GM12873 (cell line): ENCODE results near the gene B3GNT2.

Experiments
- CTCF ChIP-seq: IDR thresholded peaks from 2 replicates; pipeline ENCODE4 v1.5.1; 2012; ENCODE audit warnings: low read depth, mild to moderate bottlenecking, moderate library complexity, low read length, control low read depth; ENCODE audit not compliant: insufficient read depth; ENCODE audit errors: missing control alignments

The B3GNT2 gene

DNA sequence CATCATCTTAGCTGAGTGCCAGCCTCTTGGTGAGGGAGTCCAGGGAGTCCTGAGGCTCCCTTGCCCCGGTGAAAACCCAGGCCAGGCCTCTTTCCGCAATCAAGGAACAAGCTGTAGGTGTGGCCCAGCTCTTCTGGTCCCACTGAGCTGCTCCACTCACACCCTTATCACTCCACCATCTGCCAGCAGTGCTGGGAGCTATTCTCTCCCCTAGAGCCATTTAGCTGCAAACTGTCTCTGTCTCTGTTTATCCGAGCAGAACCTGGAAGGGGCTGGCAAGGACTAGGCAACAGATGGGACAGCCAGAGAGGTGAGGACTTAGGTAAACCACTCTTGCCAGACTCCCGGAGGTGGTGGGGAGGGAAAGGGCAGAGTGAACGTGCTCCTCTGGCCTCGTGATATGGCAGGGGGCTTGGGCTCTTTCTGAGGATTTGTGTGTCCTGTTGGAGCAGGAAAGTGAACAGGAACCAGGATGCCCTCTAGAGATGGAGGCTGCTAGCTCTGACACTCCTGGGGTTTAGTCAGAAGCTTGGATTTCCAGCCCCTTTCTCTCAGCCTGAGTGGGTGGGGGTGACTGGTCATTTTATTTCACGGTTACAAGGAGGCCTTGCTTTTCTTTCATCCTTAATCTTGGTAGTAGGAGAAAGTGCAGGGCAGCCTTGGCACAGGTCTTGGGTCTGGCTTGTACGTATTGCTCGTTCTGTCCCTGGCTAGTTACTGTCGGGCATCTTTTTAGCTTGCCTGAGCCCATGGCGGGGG is 19.6 kb downstream of the B3GNT2 start:
- TF ChIP-seq CTCF, result no peak

- no peak for TF ChIP-seq CTCF
These were observed 20.2 kb downstream of the B3GNT2 start for GRCh38 chr2:62216113-62216512.

- TF ChIP-seq CTCF, result no peak
These were observed 20.7 kb downstream of the B3GNT2 start for GRCh38 chr2:62216616-62217015.

GRCh38 chr2:62217421-62217820 is 21.5 kb downstream of the B3GNT2 start:
- no peak for TF ChIP-seq CTCF

GRCh38 chr2:62217970-62218369 is 22.1 kb downstream of the B3GNT2 start:
- TF ChIP-seq CTCF, result no peak

- no peak for TF ChIP-seq CTCF
These were observed 23.7 kb downstream of the B3GNT2 start for GRCh38 chr2:62219407-62220159.

GRCh38 chr2:62221141-62221540 is 25.2 kb downstream of the B3GNT2 start:
- TF ChIP-seq CTCF, result no peak
